ENCODE measurements around the gene MAP3K15.

MAP3K15 gene

GRCh38 chrX:19342331-19342906 lies 172.9 kb downstream of the MAP3K15 start:
- Histone ChIP-seq H3K9me3 (ENCODE audit: control insufficient read depth, low read length) (no peaks in the 10 kb centered on the region), H3K4me1 (ENCODE audit: control insufficient read depth, insufficient read depth, low read length, poor library complexity, severe bottlenecking) (peaks cover 5% of the 10 kb centered on the region), H3K27ac (ENCODE audit: insufficient read depth, low read length, poor library complexity, severe bottlenecking) (no peak overlapping the region), H3K4me3 (ENCODE audit: insufficient read depth, low read depth, low read length, poor library complexity, severe bottlenecking) (no peak overlapping the region), H3K36me3 (ENCODE audit: control insufficient read depth, insufficient read depth, low read length) (no peaks in the 10 kb centered on the region), H3K27me3 (replicated peaks; ENCODE audit: control insufficient read depth, insufficient read depth, low read length, poor library complexity, severe bottlenecking) (no peaks in the 10 kb centered on the region)
- DNase-seq: no peak

- no peaks in the 10 kb centered on the region for H3K36me3 ChIP-seq (ENCODE audit: control insufficient read depth, insufficient read depth, low read length)
- DNase-seq: no peak
These were observed 180.2 kb downstream of the MAP3K15 start for GRCh38 chrX:19334945-19335626.

GRCh38 chrX:19332983-19333382 lies 182.3 kb downstream of the MAP3K15 start:
- H3K27me3 ChIP-seq (replicated peaks; ENCODE audit: control insufficient read depth, insufficient read depth, low read length, poor library complexity, severe bottlenecking): no peaks in the 10 kb centered on the region
- no peak for DNase-seq
- H3K4me1 ChIP-seq (ENCODE audit: control insufficient read depth, insufficient read depth, low read length, poor library complexity, severe bottlenecking): no peaks in the 10 kb centered on the region
- H3K27ac ChIP-seq (ENCODE audit: insufficient read depth, low read length, poor library complexity, severe bottlenecking): no peak overlapping the region
- no peaks in the 10 kb centered on the region for H3K36me3 ChIP-seq (ENCODE audit: control insufficient read depth, insufficient read depth, low read length)
- no peak overlapping the region for H3K4me3 ChIP-seq (ENCODE audit: insufficient read depth, low read depth, low read length, poor library complexity, severe bottlenecking)
- peaks cover 6% of the 10 kb centered on the region for H3K9me3 ChIP-seq (ENCODE audit: control insufficient read depth, low read length)

More at GRCh38 chrX:19334945-19335626, 180.2 kb downstream of the MAP3K15 start:
- Histone ChIP-seq H3K4me3 (ENCODE audit: insufficient read depth, low read depth, low read length, poor library complexity, severe bottlenecking) (no peak overlapping the region), H3K27ac (ENCODE audit: insufficient read depth, low read length, poor library complexity, severe bottlenecking) (no peak overlapping the region), H3K27me3 (replicated peaks; ENCODE audit: control insufficient read depth, insufficient read depth, low read length, poor library complexity, severe bottlenecking) (no peaks in the 10 kb centered on the region), H3K4me1 (ENCODE audit: control insufficient read depth, insufficient read depth, low read length, poor library complexity, severe bottlenecking) (no peaks in the 10 kb centered on the region), H3K9me3 (ENCODE audit: control insufficient read depth, low read length) (peaks cover 6% of the 10 kb centered on the region)

- H3K4me1 ChIP-seq (ENCODE audit: control insufficient read depth, insufficient read depth, low read length, poor library complexity, severe bottlenecking): no peaks in the 10 kb centered on the region
- peaks cover 6% of the 10 kb centered on the region for H3K9me3 ChIP-seq (ENCODE audit: control insufficient read depth, low read length)
- H3K4me3 ChIP-seq (ENCODE audit: insufficient read depth, low read depth, low read length, poor library complexity, severe bottlenecking): no peak overlapping the region
- no peaks in the 10 kb centered on the region for H3K36me3 ChIP-seq (ENCODE audit: control insufficient read depth, insufficient read depth, low read length)
- H3K27me3 ChIP-seq (replicated peaks; ENCODE audit: control insufficient read depth, insufficient read depth, low read length, poor library complexity, severe bottlenecking): no peaks in the 10 kb centered on the region
- DNase-seq: no peak
- no peak overlapping the region for H3K27ac ChIP-seq (ENCODE audit: insufficient read depth, low read length, poor library complexity, severe bottlenecking)
These were observed 183.5 kb downstream of the MAP3K15 start for GRCh38 chrX:19331831-19332230.

- Histone ChIP-seq H3K36me3 (ENCODE audit: control insufficient read depth, insufficient read depth, low read length) (no peaks in the 10 kb centered on the region), H3K9me3 (ENCODE audit: control insufficient read depth, low read length) (no peaks in the 10 kb centered on the region), H3K4me3 (ENCODE audit: insufficient read depth, low read depth, low read length, poor library complexity, severe bottlenecking) (no peak overlapping the region), H3K27me3 (replicated peaks; ENCODE audit: control insufficient read depth, insufficient read depth, low read length, poor library complexity, severe bottlenecking) (no peaks in the 10 kb centered on the region), H3K27ac (ENCODE audit: insufficient read depth, low read length, poor library complexity, severe bottlenecking) (no peak overlapping the region), H3K4me1 (ENCODE audit: control insufficient read depth, insufficient read depth, low read length, poor library complexity, severe bottlenecking) (no peaks in the 10 kb centered on the region)
- no peak for DNase-seq
These were observed 188.7 kb downstream of the MAP3K15 start for GRCh38 chrX:19326567-19326966.

Measured in effector memory CD4-positive, alpha-beta T cell (primary cell).